ENCODE data around the gene NAT16. TPM values are rescaled to one million over a fixed set of nuclear protein-coding genes. Genes with fewer than 3 reads are reported as not detected.
A peak's percentile ranks its signal among the peaks of the same experiment; 100 is the strongest.

Gene NAT16
- total and polyA plus RNA-seq, 4 donors = not detected

GRCh38 chr7:101216860-101217387, 36.8 kb upstream of the NAT16 start:
- 1 to 3% methylated on average over 13 to 34 of the region's 34 CpGs for WGBS, 2 donors
- H3K27ac ChIP-seq (ENCODE audit: low read depth in 1 of 2, low read length in 2 of 2) = no peak overlapping the region
- no peaks in the 10 kb centered on the region for H3K27me3 ChIP-seq (ENCODE audit: control insufficient read depth in 1 of 2, insufficient read depth in 2 of 2, low read length in 1 of 2)
- ATAC-seq (ENCODE audit: low FRiP score) (no peak), DNase-seq (no peak)
- no peaks in the 10 kb centered on the region for H3K4me1 ChIP-seq (ENCODE audit: control insufficient read depth in 1 of 2, insufficient read depth in 2 of 2, low read length in 2 of 2)
- intact Hi-C loops (cut with DNase I) = loop anchor here in 1 of 2 donors (2.0 kb wide), 1 partner anchor 28 kb away; the partner anchor contains the start of gene FIS1
- H3K4me3 ChIP-seq (ENCODE audit: low read length in 2 of 2) = peak overlapping the region; percentile 52 to 71
- peaks cover 0 to 2% of the 10 kb centered on the region in 2 donors for H3K36me3 ChIP-seq (ENCODE audit: control insufficient read depth in 1 of 2, insufficient read depth in 2 of 2, low read length in 1 of 2)
- H3K9me3 ChIP-seq (ENCODE audit: control insufficient read depth, low read length) = no peaks in the 10 kb centered on the region

GRCh38 chr7:101216001-101216859, 36.1 kb upstream of the NAT16 start:
- H3K9me3 ChIP-seq (ENCODE audit: control insufficient read depth, low read length) = no peaks in the 10 kb centered on the region
- no peaks in the 10 kb centered on the region for H3K4me1 ChIP-seq (ENCODE audit: control insufficient read depth in 1 of 2, insufficient read depth in 2 of 2, low read length in 2 of 2)
- peaks cover 0 to 3% of the 10 kb centered on the region in 2 donors for H3K36me3 ChIP-seq (ENCODE audit: control insufficient read depth in 1 of 2, insufficient read depth in 2 of 2, low read length in 1 of 2)
- no peaks in the 10 kb centered on the region for H3K27me3 ChIP-seq (ENCODE audit: control insufficient read depth in 1 of 2, insufficient read depth in 2 of 2, low read length in 1 of 2)
- ATAC-seq (ENCODE audit: low FRiP score) (no peak), DNase-seq (peak in 1 of 2 donors; percentile 69)
- peak overlapping the region; percentile 52 to 71 for H3K4me3 ChIP-seq (ENCODE audit: low read length in 2 of 2)
- no peak overlapping the region for H3K27ac ChIP-seq (ENCODE audit: low read depth in 1 of 2, low read length in 2 of 2)
- intact Hi-C loops (cut with DNase I) = loop anchor here in 1 of 2 donors (2.0 kb wide), 1 partner anchor 29 kb away; the partner anchor contains the start of gene FIS1
- 65 to 66% methylated on average over 31 of the region's 31 CpGs for WGBS, 2 donors

DNA sequence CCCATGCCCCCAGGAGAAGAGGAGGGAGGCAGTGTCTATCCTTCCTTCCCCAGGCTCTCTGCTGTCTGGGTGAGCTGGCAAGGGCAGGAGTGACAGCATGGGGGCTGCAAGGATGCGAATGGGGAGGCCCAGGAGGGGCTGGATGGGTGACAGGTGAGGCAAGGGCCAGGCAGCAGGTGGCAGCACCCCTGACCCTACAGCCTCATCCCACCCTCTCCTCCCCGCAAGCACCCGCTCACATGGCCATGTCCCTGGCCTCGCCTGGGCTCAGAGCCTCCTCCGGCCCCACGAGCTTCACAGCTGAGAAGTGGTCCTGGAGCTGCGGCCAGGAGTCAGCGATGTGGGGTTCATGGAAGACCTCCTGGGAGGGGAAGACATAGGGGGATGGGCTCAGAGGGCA, 31.9 kb upstream of the NAT16 start:
- intact Hi-C loops (cut with DNase I) = no loop called here
- DNase-seq (no peak), ATAC-seq (ENCODE audit: low FRiP score) (no peak)
- Histone ChIP-seq H3K36me3 (ENCODE audit: control insufficient read depth in 1 of 2, insufficient read depth in 2 of 2, low read length in 1 of 2) (peaks cover 0 to 7% of the 10 kb centered on the region in 2 donors), H3K9me3 (ENCODE audit: control insufficient read depth, low read length) (no peaks in the 10 kb centered on the region), H3K27me3 (ENCODE audit: control insufficient read depth in 1 of 2, insufficient read depth in 2 of 2, low read length in 1 of 2) (no peaks in the 10 kb centered on the region), H3K27ac (ENCODE audit: low read depth in 1 of 2, low read length in 2 of 2) (no peak overlapping the region), H3K4me1 (ENCODE audit: control insufficient read depth in 1 of 2, insufficient read depth in 2 of 2, low read length in 2 of 2) (no peaks in the 10 kb centered on the region), H3K4me3 (ENCODE audit: low read length in 2 of 2) (no peak overlapping the region)
- WGBS, 2 donors = 87 to 94% methylated on average over 8 of the region's 8 CpGs

DNA sequence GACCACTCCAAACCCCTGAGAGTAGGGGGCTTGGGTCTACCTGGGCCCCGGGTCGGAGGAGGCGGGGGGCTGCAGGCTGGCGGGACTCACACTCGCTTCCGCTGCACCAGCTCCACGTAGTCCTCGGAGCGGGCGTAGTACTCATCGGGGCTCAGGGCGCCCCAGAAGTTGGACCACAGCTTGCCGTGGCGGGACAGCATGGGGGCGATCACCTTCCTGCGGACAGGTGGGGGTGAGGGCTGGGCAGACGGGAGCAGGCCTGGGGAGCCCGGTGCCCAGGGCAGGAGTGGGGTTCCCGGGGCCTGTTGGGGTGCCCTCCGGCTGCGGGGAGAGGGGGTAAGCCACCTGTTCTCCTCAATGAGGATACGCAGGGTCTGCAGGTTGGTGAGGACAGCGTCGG, 31.4 kb upstream of the NAT16 start:
- no peaks in the 10 kb centered on the region for H3K9me3 ChIP-seq (ENCODE audit: control insufficient read depth, low read length)
- H3K27ac ChIP-seq (ENCODE audit: low read depth in 1 of 2, low read length in 2 of 2) = no peak overlapping the region
- peaks cover 0 to 7% of the 10 kb centered on the region in 2 donors for H3K36me3 ChIP-seq (ENCODE audit: control insufficient read depth in 1 of 2, insufficient read depth in 2 of 2, low read length in 1 of 2)
- DNase-seq = no peak
- no peaks in the 10 kb centered on the region for H3K27me3 ChIP-seq (ENCODE audit: control insufficient read depth in 1 of 2, insufficient read depth in 2 of 2, low read length in 1 of 2)
- intact Hi-C loops (cut with DNase I) = no loop called here
- no peak for ATAC-seq (ENCODE audit: low FRiP score)
- no peak overlapping the region for H3K4me3 ChIP-seq (ENCODE audit: low read length in 2 of 2)
- 95 to 97% methylated on average over 24 of the region's 24 CpGs for WGBS, 2 donors
- H3K4me1 ChIP-seq (ENCODE audit: control insufficient read depth in 1 of 2, insufficient read depth in 2 of 2, low read length in 2 of 2) = no peaks in the 10 kb centered on the region

GRCh38 chr7:101210143-101210542, 30.1 kb upstream of the NAT16 start:
- Histone ChIP-seq H3K9me3 (ENCODE audit: control insufficient read depth, low read length) (no peaks in the 10 kb centered on the region), H3K27ac (ENCODE audit: low read depth in 1 of 2, low read length in 2 of 2) (no peak overlapping the region), H3K4me3 (ENCODE audit: low read length in 2 of 2) (no peak overlapping the region), H3K4me1 (ENCODE audit: control insufficient read depth in 1 of 2, insufficient read depth in 2 of 2, low read length in 2 of 2) (no peaks in the 10 kb centered on the region), H3K27me3 (ENCODE audit: control insufficient read depth in 1 of 2, insufficient read depth in 2 of 2, low read length in 1 of 2) (no peaks in the 10 kb centered on the region), H3K36me3 (ENCODE audit: control insufficient read depth in 1 of 2, insufficient read depth in 2 of 2, low read length in 1 of 2) (peaks cover 0 to 7% of the 10 kb centered on the region in 2 donors)
- WGBS, 2 donors = 92 to 93% methylated on average over 19 of the region's 19 CpGs
- intact Hi-C loops (cut with DNase I) = no loop called here
- DNase-seq = no peak
- ATAC-seq (ENCODE audit: low FRiP score) = no peak

GRCh38 chr7:101208794-101209193, 28.7 kb upstream of the NAT16 start:
- 88 to 92% methylated on average over 14 of the region's 14 CpGs for WGBS, 2 donors
- Histone ChIP-seq H3K4me1 (ENCODE audit: control insufficient read depth in 1 of 2, insufficient read depth in 2 of 2, low read length in 2 of 2) (no peaks in the 10 kb centered on the region), H3K27ac (ENCODE audit: low read depth in 1 of 2, low read length in 2 of 2) (no peak overlapping the region), H3K27me3 (ENCODE audit: control insufficient read depth in 1 of 2, insufficient read depth in 2 of 2, low read length in 1 of 2) (no peaks in the 10 kb centered on the region), H3K4me3 (ENCODE audit: low read length in 2 of 2) (no peak overlapping the region), H3K36me3 (ENCODE audit: control insufficient read depth in 1 of 2, insufficient read depth in 2 of 2, low read length in 1 of 2) (peaks cover 0 to 7% of the 10 kb centered on the region in 2 donors), H3K9me3 (ENCODE audit: control insufficient read depth, low read length) (no peaks in the 10 kb centered on the region)
- DNase-seq = no peak
- ATAC-seq (ENCODE audit: low FRiP score) = no peak
- intact Hi-C loops (cut with DNase I) = no loop called here

DNA sequence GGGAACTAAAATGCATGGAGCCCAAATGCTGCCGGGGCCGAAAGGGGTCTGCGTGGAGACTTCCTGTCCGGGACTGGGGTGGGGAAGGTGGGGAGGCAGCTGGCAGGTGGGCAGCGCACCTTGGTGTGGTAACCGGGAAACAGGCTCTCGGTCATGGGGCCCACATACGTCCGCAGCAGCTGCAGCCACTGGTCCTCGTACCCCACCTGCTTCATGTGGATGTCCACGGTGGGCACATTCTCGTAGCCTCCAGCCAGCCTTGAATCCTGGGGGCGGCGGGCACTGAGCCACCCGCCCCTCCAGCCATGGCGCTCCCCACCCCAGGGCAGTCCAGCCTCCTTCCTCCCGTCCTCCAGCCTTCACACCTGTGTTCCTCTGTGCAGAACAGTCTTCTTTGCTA, 27.4 kb upstream of the NAT16 start:
- Histone ChIP-seq H3K9me3 (ENCODE audit: control insufficient read depth, low read length) (no peaks in the 10 kb centered on the region), H3K4me1 (ENCODE audit: control insufficient read depth in 1 of 2, insufficient read depth in 2 of 2, low read length in 2 of 2) (no peaks in the 10 kb centered on the region), H3K27me3 (ENCODE audit: control insufficient read depth in 1 of 2, insufficient read depth in 2 of 2, low read length in 1 of 2) (no peaks in the 10 kb centered on the region), H3K27ac (ENCODE audit: low read depth in 1 of 2, low read length in 2 of 2) (no peak overlapping the region), H3K4me3 (ENCODE audit: low read length in 2 of 2) (no peak overlapping the region), H3K36me3 (ENCODE audit: control insufficient read depth in 1 of 2, insufficient read depth in 2 of 2, low read length in 1 of 2) (peaks cover 0 to 7% of the 10 kb centered on the region in 2 donors)
- 88 to 91% methylated on average over 13 to 17 of the region's 17 CpGs for WGBS, 2 donors
- DNase-seq (no peak), ATAC-seq (ENCODE audit: low FRiP score) (peak; percentile 20)
- intact Hi-C loops (cut with DNase I) = no loop called here

GRCh38 chr7:101206665-101207042, 26.6 kb upstream of the NAT16 start:
- Histone ChIP-seq H3K27me3 (ENCODE audit: control insufficient read depth in 1 of 2, insufficient read depth in 2 of 2, low read length in 1 of 2) (no peaks in the 10 kb centered on the region), H3K4me1 (ENCODE audit: control insufficient read depth in 1 of 2, insufficient read depth in 2 of 2, low read length in 2 of 2) (no peaks in the 10 kb centered on the region), H3K4me3 (ENCODE audit: low read length in 2 of 2) (no peak overlapping the region), H3K27ac (ENCODE audit: low read depth in 1 of 2, low read length in 2 of 2) (no peak overlapping the region), H3K36me3 (ENCODE audit: control insufficient read depth in 1 of 2, insufficient read depth in 2 of 2, low read length in 1 of 2) (peaks cover 0 to 4% of the 10 kb centered on the region in 2 donors), H3K9me3 (ENCODE audit: control insufficient read depth, low read length) (no peaks in the 10 kb centered on the region)
- intact Hi-C loops (cut with DNase I) = no loop called here
- WGBS, 2 donors = 89 to 90% methylated on average over 19 of the region's 19 CpGs
- DNase-seq = no peak
- no peak for ATAC-seq (ENCODE audit: low FRiP score)

All from aorta (tissue), 5 donors.